ENCODE results near the gene TDRD15. TPM values are rescaled to one million over a fixed set of nuclear protein-coding genes. Genes with fewer than 3 reads are reported as not detected.

TDRD15 gene
- polyA plus RNA-seq, 1 donor (not counting 4 experiments of a cell fraction or from before 2014, with no cell fraction given) = not detected

GRCh38 chr2:21142149-21142548, 18.4 kb downstream of the TDRD15 start:
- Histone ChIP-seq H3K36me3 (ENCODE audit: control insufficient read depth in 2 of 2, extremely low read depth in 1 of 2, insufficient read depth in 2 of 2, low read length in 2 of 2) (no peaks in the 10 kb centered on the region), H3K4me3 (ENCODE audit: control insufficient read depth in 2 of 3, extremely low read depth in 1 of 3, insufficient read depth in 2 of 3, low read depth in 1 of 3, low read length in 3 of 3) (no peak overlapping the region), H3K9me1 (ENCODE audit: control insufficient read depth, extremely low read depth, insufficient read depth, low read length) (no peaks in the 10 kb centered on the region), H2AFZ (ENCODE audit: control insufficient read depth, low read length) (peak overlapping the region; percentile 50), H3K9me3 (ENCODE audit: control insufficient read depth, low read depth, low read length) (no peaks in the 10 kb centered on the region), H3K27ac (ENCODE audit: control insufficient read depth, insufficient read depth, low read length) (no peak overlapping the region), H3K4me1 (ENCODE audit: control insufficient read depth, extremely low read depth, insufficient read depth, low read length) (peaks cover 4% of the 10 kb centered on the region), H3K9ac (ENCODE audit: control insufficient read depth, extremely low read depth, insufficient read depth, low read length) (no peak overlapping the region), H3K79me2 (ENCODE audit: control insufficient read depth, insufficient read depth, low read length) (no peaks in the 10 kb centered on the region), H3K4me2 (ENCODE audit: control insufficient read depth, extremely low read depth, insufficient read depth, low read depth, low read length) (peak overlapping the region; percentile 61), H3K27me3 (ENCODE audit: control insufficient read depth, extremely low read depth, insufficient read depth, low read length) (no peaks in the 10 kb centered on the region), H4K20me1 (ENCODE audit: control insufficient read depth, extremely low read depth, insufficient read depth, low read length) (no peaks in the 10 kb centered on the region)
- dilution Hi-C loops (cut with MboI; ENCODE audit: extremely low pct_ligation_motif_present, low sequenced_read_pairs) = no loop called here
- TF ChIP-seq CTCF (optimal IDR thresholded peaks at IDR 0.05 in 1 of 3, IDR thresholded peaks at IDR 0.05 in 1 of 3, conservative IDR thresholded peaks at IDR 0.05 in 1 of 3; ENCODE audit: extremely low read depth in 1 of 3, insufficient read depth in 2 of 3, low read length in 3 of 3) (no peak), EZH2 (IDR thresholded peaks at IDR 0.05; ENCODE audit: low read length) (no peak)
- peak; percentile 36 for FAIRE-seq
- DNase-seq (ENCODE audit: low read depth, low spot score) = no peak

DNA sequence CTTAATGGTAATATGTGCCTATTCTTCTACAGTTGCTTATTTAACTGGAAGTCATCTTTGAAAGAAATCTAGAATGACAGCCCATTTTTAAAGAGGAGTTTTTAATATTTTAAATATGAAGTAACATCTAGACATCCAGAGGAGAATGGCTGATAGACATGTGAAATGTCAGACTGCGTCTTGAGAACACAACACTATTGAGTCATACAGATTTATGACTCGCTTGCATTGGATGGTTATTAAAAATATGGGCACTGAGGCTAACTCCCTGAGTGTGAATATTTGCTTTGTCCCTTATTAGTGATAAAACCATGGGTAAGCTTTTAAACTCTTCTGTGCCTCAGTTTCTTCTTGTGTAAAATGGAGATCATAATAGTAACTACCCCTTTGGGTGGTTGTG, 22.9 kb downstream of the TDRD15 start:
- Histone ChIP-seq H3K9me1 (ENCODE audit: control insufficient read depth, extremely low read depth, insufficient read depth, low read length) (no peaks in the 10 kb centered on the region), H2AFZ (ENCODE audit: control insufficient read depth, low read length) (no peak overlapping the region), H3K4me1 (ENCODE audit: control insufficient read depth, extremely low read depth, insufficient read depth, low read length) (peaks cover 4% of the 10 kb centered on the region), H4K20me1 (ENCODE audit: control insufficient read depth, extremely low read depth, insufficient read depth, low read length) (no peaks in the 10 kb centered on the region), H3K4me3 (ENCODE audit: control insufficient read depth in 2 of 3, extremely low read depth in 1 of 3, insufficient read depth in 2 of 3, low read depth in 1 of 3, low read length in 3 of 3) (no peak overlapping the region), H3K36me3 (ENCODE audit: control insufficient read depth in 2 of 2, extremely low read depth in 1 of 2, insufficient read depth in 2 of 2, low read length in 2 of 2) (no peaks in the 10 kb centered on the region), H3K9ac (ENCODE audit: control insufficient read depth, extremely low read depth, insufficient read depth, low read length) (no peak overlapping the region), H3K9me3 (ENCODE audit: control insufficient read depth, low read depth, low read length) (no peaks in the 10 kb centered on the region), H3K79me2 (ENCODE audit: control insufficient read depth, insufficient read depth, low read length) (no peaks in the 10 kb centered on the region), H3K27me3 (ENCODE audit: control insufficient read depth, extremely low read depth, insufficient read depth, low read length) (no peaks in the 10 kb centered on the region), H3K27ac (ENCODE audit: control insufficient read depth, insufficient read depth, low read length) (no peak overlapping the region), H3K4me2 (ENCODE audit: control insufficient read depth, extremely low read depth, insufficient read depth, low read depth, low read length) (no peak overlapping the region)
- no peak for TF ChIP-seq CTCF (optimal IDR thresholded peaks at IDR 0.05 in 1 of 3, IDR thresholded peaks at IDR 0.05 in 1 of 3, conservative IDR thresholded peaks at IDR 0.05 in 1 of 3; ENCODE audit: extremely low read depth in 1 of 3, insufficient read depth in 2 of 3, low read length in 3 of 3)
- no peak for TF ChIP-seq EZH2 (IDR thresholded peaks at IDR 0.05; ENCODE audit: low read length)
- FAIRE-seq (no peak), DNase-seq (ENCODE audit: low read depth, low spot score) (no peak)
- dilution Hi-C loops (cut with MboI; ENCODE audit: extremely low pct_ligation_motif_present, low sequenced_read_pairs) = no loop called here

All from keratinocyte (primary cell).